Hepatocyte (in vitro differentiated cells): Measurements from ENCODE around the gene ABHD5. TPM values are rescaled to one million over a fixed set of nuclear protein-coding genes. Genes with fewer than 3 reads are reported as not detected.

Experiments
- DNase-seq: peaks from one replicate; pipeline ENCODE4 v3.0.0-alpha.2; 2016; ENCODE audit warnings: low spot score
- H2AFZ ChIP-seq: fragments of 200-600 bp; sonication (generic); 2 replicates; pipeline ENCODE4 v1.6.0; 2016; ENCODE audit warnings: antibody characterized with exemption, mild to moderate bottlenecking
- H3K27ac ChIP-seq: fragments of 200-600 bp; sonication (generic); 2 replicates; pipeline ENCODE4 v1.5.1; 2016; ENCODE audit warnings: mild to moderate bottlenecking
- H3K27me3 ChIP-seq: fragments of 200-600 bp; sonication (generic); 2 replicates; pipeline ENCODE4 v1.6.1; 2016
- H3K36me3 ChIP-seq: fragments of 200-600 bp; sonication (generic); replicated peaks from 2 replicates; pipeline ENCODE4 v1.5.1; 2016; ENCODE audit warnings: low read depth; ENCODE audit not compliant: insufficient read depth
- H3K4me1 ChIP-seq: fragments of 200-600 bp; sonication (generic); 2 replicates; pipeline ENCODE4 v1.5.1; 2016; ENCODE audit warnings: mild to moderate bottlenecking, moderate library complexity; ENCODE audit not compliant: insufficient read depth
- H3K4me2 ChIP-seq: fragments of 200-600 bp; sonication (generic); 2 replicates; pipeline ENCODE4 v1.6.0; 2016
- H3K4me3 ChIP-seq: fragments of 200-600 bp; sonication (generic); 2 replicates; pipeline ENCODE4 v1.5.1; 2016; ENCODE audit warnings: mild to moderate bottlenecking
- H3K79me2 ChIP-seq: fragments of 200-600 bp; sonication (generic); 2 replicates; pipeline ENCODE4 v1.6.0; 2017; ENCODE audit warnings: mild to moderate bottlenecking
- H3K9me2 ChIP-seq: fragments of 200-600 bp; sonication (generic); replicated peaks from 2 replicates; pipeline ENCODE4 v1.6.0; 2017; ENCODE audit warnings: mild to moderate bottlenecking; ENCODE audit not compliant: insufficient read depth
- H3K9me3 ChIP-seq: fragments of 200-600 bp; sonication (generic); 2 replicates; pipeline ENCODE4 v1.5.1; 2016; ENCODE audit warnings: low read depth, mild to moderate bottlenecking
- H4K20me1 ChIP-seq: fragments of 200-600 bp; sonication (generic); 2 replicates; pipeline ENCODE4 v1.6.0; 2016; ENCODE audit warnings: mild to moderate bottlenecking; ENCODE audit not compliant: insufficient read depth, poor library complexity, severe bottlenecking
- EZH2 ChIP-seq: fragments of 200-600 bp; sonication (generic); IDR thresholded peaks from 2 replicates; pipeline ENCODE4 v1.6.1; 2016; ENCODE audit warnings: antibody characterized with exemption, mild to moderate bottlenecking, borderline replicate concordance
- EZH2phosphoT487 ChIP-seq: fragments of 200-600 bp; sonication (generic); IDR thresholded peaks from one replicate; pipeline ENCODE4 v1.6.1; 2018; ENCODE audit warnings: antibody characterized with exemption, mild to moderate bottlenecking, low read depth, moderate library complexity; ENCODE audit not compliant: unreplicated experiment, severe bottlenecking
- whole genome bisulfite sequencing: methylation state at CpG from one replicate; pipeline ENCODE4 v1.1.6; 2016; ENCODE audit warnings: low lambda C conversion rate; ENCODE audit errors: missing lambda C conversion rate; 5-methylcytosine and 5-hydroxymethylcytosine counted together
- polyA plus RNA-seq: library from polyadenylated mRNA; unstranded; fragments of >200 nt; fragmentation: Nextera tagmentation; extraction: Ambion mirVana; gene quantifications from 2 replicates; pipeline ENCODE4 v1.2.1, GENCODE V29; 2016
- total RNA-seq: library from RNA; depleted of rRNA; stranded (reverse); fragments of >200 nt; gene quantifications from 2 replicates; pipeline ENCODE4 v1.2.3, GENCODE V29; 2014
- TF ChIP-seq, protein P1 (sequence below): fragments of 200-600 bp; sonication (generic); IDR thresholded peaks from 2 replicates; pipeline ENCODE4 v1.5.1; 2016; ENCODE audit warnings: antibody characterized with exemption, mild to moderate bottlenecking; ENCODE audit not compliant: poor library complexity

ABHD5 gene
- total and polyA plus RNA-seq, 2 experiments from 2014 or later = 14.3 to 29.9 TPM

- Histone ChIP-seq H3K9me2 (no peaks in the 10 kb centered on the region), H3K9me3 (no peaks in the 10 kb centered on the region), H3K79me2 (peaks cover 61% of the 10 kb centered on the region), H3K27me3 (no peaks in the 10 kb centered on the region), H3K4me1 (peaks cover 38% of the 10 kb centered on the region), H2AFZ (no peak overlapping the region), H3K36me3 (no peaks in the 10 kb centered on the region), H3K4me3 (no peak overlapping the region), H4K20me1 (no peaks in the 10 kb centered on the region), H3K27ac (peak overlapping the region; percentile 98), H3K4me2 (peak overlapping the region; percentile 89)
- DNase-seq = no peak
- TF ChIP-seq, protein P1, sequence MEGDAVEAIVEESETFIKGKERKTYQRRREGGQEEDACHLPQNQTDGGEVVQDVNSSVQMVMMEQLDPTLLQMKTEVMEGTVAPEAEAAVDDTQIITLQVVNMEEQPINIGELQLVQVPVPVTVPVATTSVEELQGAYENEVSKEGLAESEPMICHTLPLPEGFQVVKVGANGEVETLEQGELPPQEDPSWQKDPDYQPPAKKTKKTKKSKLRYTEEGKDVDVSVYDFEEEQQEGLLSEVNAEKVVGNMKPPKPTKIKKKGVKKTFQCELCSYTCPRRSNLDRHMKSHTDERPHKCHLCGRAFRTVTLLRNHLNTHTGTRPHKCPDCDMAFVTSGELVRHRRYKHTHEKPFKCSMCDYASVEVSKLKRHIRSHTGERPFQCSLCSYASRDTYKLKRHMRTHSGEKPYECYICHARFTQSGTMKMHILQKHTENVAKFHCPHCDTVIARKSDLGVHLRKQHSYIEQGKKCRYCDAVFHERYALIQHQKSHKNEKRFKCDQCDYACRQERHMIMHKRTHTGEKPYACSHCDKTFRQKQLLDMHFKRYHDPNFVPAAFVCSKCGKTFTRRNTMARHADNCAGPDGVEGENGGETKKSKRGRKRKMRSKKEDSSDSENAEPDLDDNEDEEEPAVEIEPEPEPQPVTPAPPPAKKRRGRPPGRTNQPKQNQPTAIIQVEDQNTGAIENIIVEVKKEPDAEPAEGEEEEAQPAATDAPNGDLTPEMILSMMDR = no peak
- TF ChIP-seq EZH2phosphoT487 (no peak), EZH2 (no peak)
- 23% methylated on average over 1 of the region's 1 CpG for WGBS
Observed at GRCh38 chr3:43693594-43693993, 2.9 kb downstream of the ABHD5 start.

DNA sequence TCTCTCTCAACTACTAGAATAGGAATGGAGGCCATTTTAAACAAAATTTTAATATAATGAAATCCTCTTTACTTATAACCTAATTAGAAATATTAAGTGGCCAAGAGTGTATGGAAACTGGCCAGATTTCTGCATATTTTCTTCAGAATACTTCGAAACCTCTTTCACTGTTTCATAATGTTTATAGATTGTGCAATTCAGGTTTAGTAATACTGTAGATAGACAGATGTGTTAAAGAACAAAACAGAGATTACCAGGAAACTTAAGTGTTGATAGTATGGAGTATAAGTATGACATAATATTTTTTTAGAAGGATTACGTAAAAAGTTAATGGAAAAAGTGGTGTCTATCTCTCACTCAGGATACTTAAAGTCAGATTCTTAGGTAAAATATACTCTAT is 4.7 kb downstream of the ABHD5 start:
- no peak for TF ChIP-seq EZH2
- TF ChIP-seq, protein P1 = no peak
- TF ChIP-seq EZH2phosphoT487 = no peak
- Histone ChIP-seq H3K4me3 (no peak overlapping the region), H3K27me3 (no peaks in the 10 kb centered on the region), H3K27ac (peak overlapping the region; percentile 65), H4K20me1 (no peaks in the 10 kb centered on the region), H3K36me3 (no peaks in the 10 kb centered on the region), H2AFZ (no peak overlapping the region), H3K9me2 (no peaks in the 10 kb centered on the region), H3K9me3 (no peaks in the 10 kb centered on the region), H3K4me1 (peaks cover 45% of the 10 kb centered on the region), H3K79me2 (peaks cover 79% of the 10 kb centered on the region), H3K4me2 (peak overlapping the region; percentile 55)
- 60% methylated on average over 2 of the region's 2 CpGs for WGBS
- no peak for DNase-seq

- peaks cover 82% of the 10 kb centered on the region for H3K79me2 ChIP-seq
- H3K4me2 ChIP-seq = peak overlapping the region; percentile 55
- H3K9me2 ChIP-seq = no peaks in the 10 kb centered on the region
- peak overlapping the region; percentile 65 for H3K27ac ChIP-seq
- no peaks in the 10 kb centered on the region for H3K36me3 ChIP-seq
- H3K4me3 ChIP-seq = no peak overlapping the region
- no peak for DNase-seq
- no peaks in the 10 kb centered on the region for H3K27me3 ChIP-seq
- TF ChIP-seq, protein P1 = no peak
- no peak for TF ChIP-seq EZH2phosphoT487
- TF ChIP-seq EZH2 = no peak
- H3K4me1 ChIP-seq = peaks cover 45% of the 10 kb centered on the region
- no peaks in the 10 kb centered on the region for H3K9me3 ChIP-seq
- H2AFZ ChIP-seq = no peak overlapping the region
- H4K20me1 ChIP-seq = no peaks in the 10 kb centered on the region
Observed at GRCh38 chr3:43695863-43696262, 5.1 kb downstream of the ABHD5 start.

- Histone ChIP-seq H3K27ac (peak overlapping the region; percentile 65), H3K4me2 (peak overlapping the region; percentile 55), H3K27me3 (no peaks in the 10 kb centered on the region), H3K4me1 (peaks cover 45% of the 10 kb centered on the region), H4K20me1 (no peaks in the 10 kb centered on the region), H3K9me3 (no peaks in the 10 kb centered on the region), H3K9me2 (no peaks in the 10 kb centered on the region), H3K79me2 (peaks cover 85% of the 10 kb centered on the region), H3K36me3 (no peaks in the 10 kb centered on the region), H2AFZ (no peak overlapping the region), H3K4me3 (no peak overlapping the region)
- TF ChIP-seq, protein P1 = no peak
- TF ChIP-seq EZH2phosphoT487 (no peak), EZH2 (no peak)
- 15% methylated on average over 1 of the region's 1 CpG for WGBS
- DNase-seq = no peak
Observed at GRCh38 chr3:43696441-43696840, 5.7 kb downstream of the ABHD5 start.
